Measurements from ENCODE around the gene RIC8A.
"Not testable (repeated sequence)": the region's sequence is repeated elsewhere in the genome, so short reads cannot be mapped to it uniquely, and the experiment has no call there.

GRCh38 chr11:193481-193880, 14.0 kb upstream of the RIC8A start:
- not testable (repeated sequence) for TF ChIP-seq CTCF, POLR2A (IDR thresholded peaks at IDR 0.05)
